H1 (cell line): ENCODE results near the gene ELFN2. TPM values are rescaled to one million over a fixed set of nuclear protein-coding genes. Genes with fewer than 3 reads are reported as not detected.

Experiments used
- CBX5 ChIP-seq: fragments of 300-800, 300-1000 bp; sonication (generic); IDR thresholded peaks from 2 replicates; pipeline ENCODE4 v1.7.1; 2016; ENCODE audit warnings: antibody characterized with exemption, low read length, low read depth
- CREB1 ChIP-seq: IDR thresholded peaks from 2 replicates; pipeline ENCODE4 v1.6.1; 2012; ENCODE audit warnings: inconsistent platforms
- JUND ChIP-seq: IDR thresholded peaks from 2 replicates; pipeline ENCODE4 v1.6.1; 2011; ENCODE audit warnings: mild to moderate bottlenecking, improper control_type of control experiment, low read length
- NRF1 ChIP-seq: IDR thresholded peaks from 2 replicates; pipeline ENCODE4 v1.6.1; 2011; ENCODE audit warnings: mild to moderate bottlenecking, low read depth, low read length, improper control_type of control experiment
- polyA plus RNA-seq, 7 experiments: library from polyadenylated mRNA; depleted of rRNA in 3 of 7; stranded (reverse) in 5 of 7; unstranded in 2 of 7; fragments of >200 nt in 5 of 7; fragments of 200-250 nt in 2 of 7; gene quantifications; 1 replicate in 5 of 7; 2 replicates in 1 of 7; 4 replicates in 1 of 7; pipeline versions ENCODE4 v1.2.1 to v1.2.3, GENCODE V29; 2011 to 2013; ENCODE audit warnings: missing spikeins in 2 of 7, mixed read lengths in 2 of 7
- total RNA-seq: library from RNA; stranded (reverse); fragmentation: NEBNext Ultra II Directional; extraction: Animal tissue kit (Norgen Biotek cat#: 25700); gene quantifications from 2 replicates; pipeline ENCODE4 v1.2.1, GENCODE V29; 2021

The ELFN2 gene
- total and polyA plus RNA-seq, 2 of the 8 experiments (the other 6 are each of a cell fraction or from before 2014, with no cell fraction given): 0.63 to 0.88 TPM

- no peak for TF ChIP-seq NRF1
- no peak for TF ChIP-seq CREB1
- no peak for TF ChIP-seq JUND
- TF ChIP-seq CBX5: no peak
- TF ChIP-seq, all 59 proteins: peak for 4
Measured at GRCh38 chr22:37454857-37455686, 27.8 kb upstream of the ELFN2 start (continued).
